ENCODE data around the gene SLC35A5. TPM values are rescaled to one million over a fixed set of nuclear protein-coding genes. Genes with fewer than 3 reads are reported as not detected.

The SLC35A5 gene
- polyA plus RNA-seq, 1 experiment = 53.6 TPM

GRCh38 chr3:112606098-112606497 lies 44.3 kb downstream of the SLC35A5 start:
- no peak overlapping the region for H3K4me3 ChIP-seq (ENCODE audit: low read depth, low read length)
- H3K9me3 ChIP-seq (ENCODE audit: control insufficient read depth, insufficient read depth, low read length) = no peaks in the 10 kb centered on the region
- no peak for TF ChIP-seq CTCF (IDR thresholded peaks at IDR 0.05; ENCODE audit: low read depth, low read length)
- CTCF ChIA-PET = interaction anchor here (1.1 to 2.4 kb wide), 2 partner anchors 23 to 373 kb away, joined by 4 to 16 read pairs; no protein-coding TSS in a partner anchor
- no peak for DNase-seq (ENCODE audit: low read depth, low spot score)
- POLR2A ChIA-PET = interaction anchor here (0.6 kb wide), 1 partner anchor 10 kb away, joined by 8 read pairs; no protein-coding TSS in a partner anchor
- no peaks in the 10 kb centered on the region for H3K27me3 ChIP-seq (ENCODE audit: control insufficient read depth, insufficient read depth, low read length)
- no peak overlapping the region for H3K27ac ChIP-seq (ENCODE audit: low read depth, low read length)

DNA sequence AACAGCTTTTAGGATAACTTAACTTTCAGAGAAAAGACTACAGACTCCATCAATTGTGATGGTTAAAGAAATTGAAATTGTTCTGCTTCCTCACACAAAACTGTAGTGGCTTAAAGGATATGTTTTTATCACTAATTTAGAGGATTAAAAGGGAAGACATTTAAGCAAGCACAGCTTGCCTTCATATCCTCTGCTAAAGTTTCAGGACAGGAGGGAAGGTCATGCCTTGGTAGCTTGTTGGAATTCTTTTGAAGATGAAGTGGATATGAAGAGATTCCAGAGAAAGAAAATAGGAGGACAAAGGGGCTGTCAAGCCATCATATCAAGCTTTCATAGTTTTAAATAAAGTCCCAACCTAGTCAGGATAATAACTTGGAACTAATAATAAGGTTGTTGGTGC lies 46.0 kb downstream of the SLC35A5 start:
- Histone ChIP-seq H3K9me3 (ENCODE audit: control insufficient read depth, insufficient read depth, low read length) (no peaks in the 10 kb centered on the region), H3K27me3 (ENCODE audit: control insufficient read depth, insufficient read depth, low read length) (no peaks in the 10 kb centered on the region), H3K27ac (ENCODE audit: low read depth, low read length) (no peak overlapping the region), H3K4me3 (ENCODE audit: low read depth, low read length) (no peak overlapping the region)
- no peak for DNase-seq (ENCODE audit: low read depth, low spot score)
- CTCF ChIA-PET = interaction anchor here (2.4 kb wide), 1 partner anchor 25 kb away, joined by 9 read pairs; no protein-coding TSS in a partner anchor
- POLR2A ChIA-PET = no interaction called here
- no peak for TF ChIP-seq CTCF (IDR thresholded peaks at IDR 0.05; ENCODE audit: low read depth, low read length)

DNA sequence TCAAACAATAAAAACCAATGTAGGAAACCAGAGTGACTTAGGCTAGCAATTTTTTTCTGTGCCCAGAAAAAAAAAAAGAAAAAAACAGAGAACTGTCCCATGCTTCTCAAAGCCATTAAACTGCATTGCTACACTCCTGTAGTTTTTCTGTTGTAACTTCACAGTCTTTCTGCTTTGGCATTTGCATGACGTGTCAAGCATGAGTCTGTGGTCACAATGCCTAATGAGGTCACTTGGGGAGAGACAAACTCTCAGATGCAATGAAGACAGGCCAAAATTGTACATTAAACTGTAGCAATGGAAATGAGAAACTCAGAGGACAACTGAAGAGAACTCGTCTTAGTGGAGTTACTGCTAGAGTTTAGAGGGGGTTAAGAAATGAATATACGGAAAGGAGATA lies 48.3 kb downstream of the SLC35A5 start:
- ChIA-PET POLR2A (no interaction called here), CTCF (no interaction called here)
- no peak for DNase-seq (ENCODE audit: low read depth, low spot score)
- no peaks in the 10 kb centered on the region for H3K27me3 ChIP-seq (ENCODE audit: control insufficient read depth, insufficient read depth, low read length)
- no peak for TF ChIP-seq CTCF (IDR thresholded peaks at IDR 0.05; ENCODE audit: low read depth, low read length)
- H3K9me3 ChIP-seq (ENCODE audit: control insufficient read depth, insufficient read depth, low read length) = no peaks in the 10 kb centered on the region
- no peak overlapping the region for H3K4me3 ChIP-seq (ENCODE audit: low read depth, low read length)
- no peak overlapping the region for H3K27ac ChIP-seq (ENCODE audit: low read depth, low read length)

GRCh38 chr3:112611752-112612515 lies 50.1 kb downstream of the SLC35A5 start:
- Histone ChIP-seq H3K9me3 (ENCODE audit: control insufficient read depth, insufficient read depth, low read length) (no peaks in the 10 kb centered on the region), H3K4me3 (ENCODE audit: low read depth, low read length) (no peak overlapping the region), H3K27me3 (ENCODE audit: control insufficient read depth, insufficient read depth, low read length) (no peaks in the 10 kb centered on the region), H3K27ac (ENCODE audit: low read depth, low read length) (no peak overlapping the region)
- no peak for DNase-seq (ENCODE audit: low read depth, low spot score)
- TF ChIP-seq CTCF (IDR thresholded peaks at IDR 0.05; ENCODE audit: low read depth, low read length) = no peak
- ChIA-PET CTCF (interaction anchor here (0.6 to 1.5 kb wide), 5 partner anchors 10 to 429 kb away, joined by 3 to 8 read pairs (median 3); no protein-coding TSS in a partner anchor), POLR2A (no interaction called here)

GRCh38 chr3:112615989-112616731 lies 54.3 kb downstream of the SLC35A5 start:
- ChIA-PET CTCF (no interaction called here), POLR2A (interaction anchor here (0.7 kb wide), 4 partner anchors 10 to 677 kb away, joined by 3 to 8 read pairs (median 6); no protein-coding TSS in a partner anchor)
- Histone ChIP-seq H3K27me3 (ENCODE audit: control insufficient read depth, insufficient read depth, low read length) (no peaks in the 10 kb centered on the region), H3K27ac (ENCODE audit: low read depth, low read length) (no peak overlapping the region), H3K9me3 (ENCODE audit: control insufficient read depth, insufficient read depth, low read length) (no peaks in the 10 kb centered on the region), H3K4me3 (ENCODE audit: low read depth, low read length) (no peak overlapping the region)
- no peak for TF ChIP-seq CTCF (IDR thresholded peaks at IDR 0.05; ENCODE audit: low read depth, low read length)
- no peak for DNase-seq (ENCODE audit: low read depth, low spot score)
